SK-N-SH (cell line): ENCODE results near the gene DZIP3. TPM values are rescaled to one million over a fixed set of nuclear protein-coding genes. Genes with fewer than 3 reads are reported as not detected.
A peak's percentile ranks its signal among the peaks of the same experiment; 100 is the strongest.

Experiments used
- CTCF ChIA-PET: fragments of 300-600, 350-600 bp; formaldehyde crosslinking; extraction: SDS; loops from one replicate; lab custom pipeline; 2021; lab: Yijun Ruan, JAX
- POLR2A ChIA-PET: fragments of 350-600 bp; sonication (Branson Sonifier 250); formaldehyde crosslinking; extraction: SDS; loops from one replicate; lab custom pipeline; 2020; ENCODE audit warnings: antibody characterized with exemption, inconsistent platforms; lab: Yijun Ruan, JAX
- DNase-seq: peaks from one replicate; pipeline ENCODE4 v3.0.0; 2012
- H2AFZ ChIP-seq: fragments of 200-600 bp; sonication (generic); 2 replicates; pipeline ENCODE4 v1.8.1; 2016; ENCODE audit warnings: antibody characterized with exemption, mild to moderate bottlenecking, low read depth
- H3F3A ChIP-seq: fragments of 200-600 bp; sonication (generic); replicated peaks from 2 replicates; pipeline ENCODE3; 2016; ENCODE audit warnings: antibody characterized with exemption, mild to moderate bottlenecking; ENCODE audit not compliant: insufficient read depth
- H3K27ac ChIP-seq, 2 experiments: fragments of 200-500 bp in 1 of 2; fragments of 200-600 bp in 1 of 2; sonication (Bioruptor generic) in 1 of 2; sonication (generic), shearing (Covaris generic) in 1 of 2; 2 replicates each; pipeline versions ENCODE4 v1.5.1 to v1.6.1; 2014 to 2016; ENCODE audit warnings: low read depth in 2 of 2, inconsistent platforms in 1 of 2, low read length in 1 of 2, mild to moderate bottlenecking in 1 of 2, mixed read lengths in 1 of 2
- H3K27me3 ChIP-seq: fragments of 200-600 bp; sonication (generic), shearing (Covaris generic); 2 replicates; pipeline ENCODE4 v1.6.1; 2016; ENCODE audit warnings: mixed run types; ENCODE audit not compliant: insufficient read depth
- H3K36me3 ChIP-seq, 2 experiments: fragments of 200-500 bp in 1 of 2; fragments of 200-600 bp in 1 of 2; sonication (Bioruptor generic) in 1 of 2; sonication (generic) in 1 of 2; replicated peaks in 1 of 2; 2 replicates each; pipeline versions ENCODE3 to v1.5.1; 2014 to 2016; ENCODE audit warnings: low read length in 1 of 2, mild to moderate bottlenecking in 1 of 2; ENCODE audit not compliant: insufficient read depth in 2 of 2, control insufficient read depth in 1 of 2
- H3K4me1 ChIP-seq, 2 experiments: fragments of 200-500 bp in 1 of 2; fragments of 200-600 bp in 1 of 2; sonication (Bioruptor generic) in 1 of 2; sonication (generic), shearing (Covaris generic) in 1 of 2; 2 replicates each; pipeline versions ENCODE4 v1.5.1 to v1.6.1; 2014 to 2016; ENCODE audit warnings: low read depth in 1 of 2, low read length in 1 of 2, mixed run types in 1 of 2; ENCODE audit not compliant: insufficient read depth in 2 of 2, control insufficient read depth in 1 of 2
- H3K4me2 ChIP-seq: fragments of 200-600 bp; sonication (generic), shearing (Covaris generic); 2 replicates; pipeline ENCODE4 v1.6.1; 2017; ENCODE audit warnings: mixed run types
- H3K4me3 ChIP-seq, 2 experiments: fragments of 200-500 bp in 1 of 2; fragments of 200-600 bp in 1 of 2; sonication (Bioruptor generic) in 1 of 2; sonication (generic), shearing (Covaris generic) in 1 of 2; 2 replicates each; pipeline versions ENCODE4 v1.5.1 to v1.8.1; 2014 to 2016; ENCODE audit warnings: low read depth in 2 of 2, inconsistent platforms in 1 of 2, low read length in 1 of 2, mild to moderate bottlenecking in 1 of 2, mixed read lengths in 1 of 2, moderate library complexity in 1 of 2
- H3K79me2 ChIP-seq: fragments of 200-600 bp; sonication (generic); 2 replicates; pipeline ENCODE4 v1.8.1; 2017; ENCODE audit warnings: mild to moderate bottlenecking; ENCODE audit not compliant: insufficient read depth
- H3K9ac ChIP-seq: fragments of 200-600 bp; sonication (generic); 2 replicates; pipeline ENCODE4 v1.6.1; 2017; ENCODE audit warnings: mixed run types
- H3K9me2 ChIP-seq: fragments of 200-600 bp; sonication (generic); 2 replicates; pipeline ENCODE4 v1.6.1; 2017; ENCODE audit warnings: mixed run types
- H3K9me3 ChIP-seq: fragments of 200-600 bp; sonication (generic); 2 replicates; pipeline ENCODE4 v1.6.1; 2017; ENCODE audit warnings: mixed run types, mild to moderate bottlenecking, moderate library complexity
- H4K20me1 ChIP-seq: fragments of 200-600 bp; sonication (generic); 2 replicates; pipeline ENCODE4 v1.6.1; 2017; ENCODE audit warnings: mild to moderate bottlenecking, mixed run types; ENCODE audit not compliant: insufficient read depth
- EP300 ChIP-seq, 2 experiments: IDR thresholded peaks; 2 replicates each; pipeline versions ENCODE4 v1.4.0 to v1.6.1; 2012; ENCODE audit warnings: borderline replicate concordance in 1 of 2, low read depth in 1 of 2, low read length in 1 of 2
- FOSL2 ChIP-seq: IDR thresholded peaks from 2 replicates; pipeline ENCODE4 v1.4.0; 2012; ENCODE audit warnings: low read depth, mild to moderate bottlenecking, moderate library complexity, borderline replicate concordance
- FOXJ3 ChIP-seq: sonication (generic); formaldehyde crosslinking; IDR thresholded peaks from 2 replicates; pipeline ENCODE4 v1.5.1; 2020; ENCODE audit warnings: mild to moderate bottlenecking, missing genetic modification reagents
- GATA2 ChIP-seq: sonication (generic); formaldehyde crosslinking; IDR thresholded peaks from 2 replicates; pipeline ENCODE4 v1.5.0; 2020; ENCODE audit warnings: mild to moderate bottlenecking, missing genetic modification reagents
- POLR2AphosphoS5 ChIP-seq: IDR thresholded peaks from 2 replicates; pipeline ENCODE4 v1.6.1; 2012; ENCODE audit warnings: low read depth, low read length
- RAD21 ChIP-seq: IDR thresholded peaks from 2 replicates; pipeline ENCODE4 v1.6.1; 2012; ENCODE audit warnings: mild to moderate bottlenecking, low read length
- RFX5 ChIP-seq: IDR thresholded peaks from 2 replicates; pipeline ENCODE4 v1.6.1; 2012; ENCODE audit warnings: mild to moderate bottlenecking, improper control_type of control experiment, low read length
- SIN3A ChIP-seq: IDR thresholded peaks from 2 replicates; pipeline ENCODE4 v1.6.1; 2012; ENCODE audit warnings: low read depth, mild to moderate bottlenecking, low read length, moderate library complexity, borderline replicate concordance
- TCF12 ChIP-seq: IDR thresholded peaks from 2 replicates; pipeline ENCODE4 v1.4.0; 2012
- TEAD4 ChIP-seq: IDR thresholded peaks from 2 replicates; pipeline ENCODE4 v1.4.0; 2012; ENCODE audit warnings: mild to moderate bottlenecking, borderline replicate concordance; ENCODE audit not compliant: insufficient read depth
- WGBS: methylation state at CpG from one replicate; pipeline ENCODE4 v1.1.6; 2017; ENCODE audit warnings: low lambda C conversion rate; 5-methylcytosine and 5-hydroxymethylcytosine counted together
- polyA plus RNA-seq, 3 experiments: library from polyadenylated mRNA; depleted of rRNA; stranded (reverse); fragments of >200 nt; gene quantifications; 2 replicates each; pipeline ENCODE4 v1.2.3, GENCODE V29; 2012
- TF ChIP-seq, protein P1 (sequence below): IDR thresholded peaks from 2 replicates; pipeline ENCODE4 v1.4.0; 2012; ENCODE audit warnings: low read depth, borderline replicate concordance
- TF ChIP-seq, protein P2 (sequence below): fragments of 150-350 bp; IDR thresholded peaks from 2 replicates; pipeline ENCODE4 v1.6.1; 2017; ENCODE audit warnings: antibody characterized with exemption, low read length, low read depth, borderline replicate concordance
- TF ChIP-seq, protein P3 (sequence below): IDR thresholded peaks from 2 replicates; pipeline ENCODE4; 2012

Gene DZIP3
- polyA plus RNA-seq, 1 of the 3 experiments (the other 2 are of a cell fraction): 6.3 TPM

DNA sequence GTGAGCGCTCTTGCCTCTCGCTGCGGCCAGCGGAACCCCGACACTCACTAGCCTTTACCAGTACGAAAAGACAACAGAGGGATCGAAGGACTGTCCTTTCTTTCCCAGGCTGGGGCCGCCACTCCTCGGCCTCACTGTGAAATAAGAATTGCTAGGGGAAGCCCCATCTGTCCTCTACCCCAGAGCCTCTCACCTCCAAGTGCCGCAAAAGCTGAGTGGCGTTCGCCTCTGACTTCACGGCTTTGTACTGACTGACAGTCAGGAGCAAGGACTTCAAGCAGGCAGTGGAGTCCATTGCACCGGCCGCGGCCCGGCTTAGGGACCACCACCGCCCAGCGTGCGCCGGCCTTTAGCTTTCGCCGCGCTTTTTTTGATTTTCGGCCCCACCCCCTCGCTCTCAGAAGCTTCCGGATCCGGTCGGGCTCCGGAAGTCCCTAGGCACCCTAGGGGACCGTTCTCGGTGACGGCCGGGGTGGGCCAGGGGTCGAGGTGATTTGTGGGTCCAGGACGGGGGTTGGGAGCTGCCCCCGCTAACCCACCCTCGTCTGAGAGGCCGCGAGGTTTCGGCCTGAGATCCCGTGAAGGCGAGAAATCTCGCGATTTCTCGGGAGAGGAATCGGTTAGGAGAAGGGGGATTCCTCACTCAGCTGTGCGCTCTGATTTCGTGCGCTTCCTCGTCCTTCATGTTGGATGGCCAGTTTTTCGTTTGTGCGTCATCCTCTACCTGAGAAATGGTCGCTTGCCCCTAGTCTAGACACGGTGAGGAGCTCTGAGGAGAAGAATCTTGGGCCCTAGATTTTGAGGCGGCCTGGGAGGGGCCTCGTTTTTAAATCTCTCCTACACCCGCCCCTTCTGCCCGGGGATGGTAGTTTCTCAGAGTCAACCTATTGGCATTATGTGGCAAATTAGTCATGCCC, at the start of gene DZIP3, which contains the start of gene CIP2A (continued):
- TF ChIP-seq, protein P1, sequence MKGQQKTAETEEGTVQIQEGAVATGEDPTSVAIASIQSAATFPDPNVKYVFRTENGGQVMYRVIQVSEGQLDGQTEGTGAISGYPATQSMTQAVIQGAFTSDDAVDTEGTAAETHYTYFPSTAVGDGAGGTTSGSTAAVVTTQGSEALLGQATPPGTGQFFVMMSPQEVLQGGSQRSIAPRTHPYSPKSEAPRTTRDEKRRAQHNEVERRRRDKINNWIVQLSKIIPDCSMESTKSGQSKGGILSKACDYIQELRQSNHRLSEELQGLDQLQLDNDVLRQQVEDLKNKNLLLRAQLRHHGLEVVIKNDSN: no peak
- TF ChIP-seq RFX5 (no peak), EP300 (IDR thresholded peaks at IDR 0.05; ENCODE audit: borderline replicate concordance in 1 of 2, low read depth in 1 of 2, low read length in 1 of 2) (peak; percentile 19 to 39; a peak in 1 of 4 replicates), TEAD4 (no peak), RAD21 (no peak), FOSL2 (peak; percentile 44; the same call in 1 of the 2 replicates), POLR2AphosphoS5 (peak; percentile 96), SIN3A (peak; percentile 98), TCF12 (peak; percentile 40; the same call in 1 of the 2 replicates)
- TF ChIP-seq, protein P2, sequence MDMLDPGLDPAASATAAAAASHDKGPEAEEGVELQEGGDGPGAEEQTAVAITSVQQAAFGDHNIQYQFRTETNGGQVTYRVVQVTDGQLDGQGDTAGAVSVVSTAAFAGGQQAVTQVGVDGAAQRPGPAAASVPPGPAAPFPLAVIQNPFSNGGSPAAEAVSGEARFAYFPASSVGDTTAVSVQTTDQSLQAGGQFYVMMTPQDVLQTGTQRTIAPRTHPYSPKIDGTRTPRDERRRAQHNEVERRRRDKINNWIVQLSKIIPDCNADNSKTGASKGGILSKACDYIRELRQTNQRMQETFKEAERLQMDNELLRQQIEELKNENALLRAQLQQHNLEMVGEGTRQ: no peak

DNA sequence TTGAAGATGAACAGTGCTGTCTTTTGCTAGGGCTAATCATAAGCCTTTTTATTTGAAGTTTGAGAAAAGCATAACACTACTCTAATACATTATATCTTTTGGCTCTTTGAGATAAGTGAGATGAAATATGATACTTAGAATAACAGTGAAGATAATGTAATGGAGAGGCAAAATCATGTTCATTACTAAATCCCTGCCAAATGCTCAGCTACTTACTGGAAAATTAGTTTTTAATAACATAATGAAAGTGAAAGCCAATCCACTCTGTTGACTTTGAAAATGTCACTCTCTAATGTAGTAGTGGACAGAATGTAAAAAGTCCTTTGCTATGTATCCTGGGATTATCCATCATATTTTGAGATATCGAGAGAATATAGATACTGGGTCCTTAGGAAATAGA, 43.3 kb upstream of the DZIP3 start:
- H3K27me3 ChIP-seq: no peaks in the 10 kb centered on the region
- ChIA-PET POLR2A (no interaction called here), CTCF (interaction anchor here (0.9 to 2.0 kb wide), 7 partner anchors 9 to 369 kb away, joined by 3 to 13 read pairs (median 3); no protein-coding TSS in a partner anchor)
- no peak for TF ChIP-seq POLR2AphosphoS5
- peak; percentile 36; the same call in 1 of the 2 replicates for TF ChIP-seq FOXJ3
- TF ChIP-seq, protein P3, sequence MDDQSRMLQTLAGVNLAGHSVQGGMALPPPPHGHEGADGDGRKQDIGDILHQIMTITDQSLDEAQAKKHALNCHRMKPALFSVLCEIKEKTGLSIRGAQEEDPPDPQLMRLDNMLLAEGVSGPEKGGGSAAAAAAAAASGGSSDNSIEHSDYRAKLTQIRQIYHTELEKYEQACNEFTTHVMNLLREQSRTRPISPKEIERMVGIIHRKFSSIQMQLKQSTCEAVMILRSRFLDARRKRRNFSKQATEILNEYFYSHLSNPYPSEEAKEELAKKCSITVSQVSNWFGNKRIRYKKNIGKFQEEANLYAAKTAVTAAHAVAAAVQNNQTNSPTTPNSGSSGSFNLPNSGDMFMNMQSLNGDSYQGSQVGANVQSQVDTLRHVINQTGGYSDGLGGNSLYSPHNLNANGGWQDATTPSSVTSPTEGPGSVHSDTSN: no peak
- TF ChIP-seq GATA2: peak; percentile 71
- peak overlapping the region in 1 of 2 experiments; percentile 19; a peak in 1 of 4 replicates for H3K4me3 ChIP-seq
- peaks cover 5% of the 10 kb centered on the region for H3F3A ChIP-seq
- 0 out of 2 replicates have a peak overlapping the region, but pooled peaks have one; percentile 15 for H2AFZ ChIP-seq
- H3K36me3 ChIP-seq: peaks cover 28 to 41% of the 10 kb centered on the region in 2 experiments
- H3K4me2 ChIP-seq: peak overlapping the region; percentile 50; the same call in 1 of the 2 replicates
- no peak for DNase-seq
- 87% methylated on average over 1 of the region's 1 CpG for WGBS
- H3K9me3 ChIP-seq: no peaks in the 10 kb centered on the region
- H3K4me1 ChIP-seq: peaks cover 0 to 2% of the 10 kb centered on the region in 2 experiments; a peak in 2 of 4 replicates
- no peaks in the 10 kb centered on the region for H4K20me1 ChIP-seq
- no peaks in the 10 kb centered on the region for H3K9me2 ChIP-seq
- peak overlapping the region; percentile 0 to 16; a peak in 2 of 4 replicates for H3K27ac ChIP-seq
- no peak overlapping the region for H3K9ac ChIP-seq
- no peaks in the 10 kb centered on the region for H3K79me2 ChIP-seq
